Measurements from ENCODE around the gene MCUB.

DNA sequence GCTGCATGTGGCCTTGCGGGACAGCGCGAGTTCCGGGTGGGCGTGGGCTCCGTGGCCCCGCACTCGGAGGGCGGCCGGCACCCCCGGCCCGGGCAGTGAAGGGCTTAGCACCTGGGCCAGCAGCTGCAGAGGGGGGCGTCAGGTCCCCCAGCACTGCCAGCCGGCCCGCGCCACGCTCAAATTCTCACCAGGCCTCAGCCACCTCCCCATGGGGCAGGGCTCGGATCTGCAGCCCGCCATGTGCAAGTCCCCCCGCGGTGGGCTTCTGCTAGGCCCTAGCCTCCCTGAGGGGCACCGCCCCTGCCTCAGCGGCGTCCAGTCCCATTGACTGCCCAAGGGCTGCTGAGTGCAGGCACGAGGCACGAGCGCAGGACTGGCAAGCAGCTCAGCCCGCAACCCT lies 2.6 kb upstream of the MCUB start:
- TF ChIP-seq, protein P1, sequence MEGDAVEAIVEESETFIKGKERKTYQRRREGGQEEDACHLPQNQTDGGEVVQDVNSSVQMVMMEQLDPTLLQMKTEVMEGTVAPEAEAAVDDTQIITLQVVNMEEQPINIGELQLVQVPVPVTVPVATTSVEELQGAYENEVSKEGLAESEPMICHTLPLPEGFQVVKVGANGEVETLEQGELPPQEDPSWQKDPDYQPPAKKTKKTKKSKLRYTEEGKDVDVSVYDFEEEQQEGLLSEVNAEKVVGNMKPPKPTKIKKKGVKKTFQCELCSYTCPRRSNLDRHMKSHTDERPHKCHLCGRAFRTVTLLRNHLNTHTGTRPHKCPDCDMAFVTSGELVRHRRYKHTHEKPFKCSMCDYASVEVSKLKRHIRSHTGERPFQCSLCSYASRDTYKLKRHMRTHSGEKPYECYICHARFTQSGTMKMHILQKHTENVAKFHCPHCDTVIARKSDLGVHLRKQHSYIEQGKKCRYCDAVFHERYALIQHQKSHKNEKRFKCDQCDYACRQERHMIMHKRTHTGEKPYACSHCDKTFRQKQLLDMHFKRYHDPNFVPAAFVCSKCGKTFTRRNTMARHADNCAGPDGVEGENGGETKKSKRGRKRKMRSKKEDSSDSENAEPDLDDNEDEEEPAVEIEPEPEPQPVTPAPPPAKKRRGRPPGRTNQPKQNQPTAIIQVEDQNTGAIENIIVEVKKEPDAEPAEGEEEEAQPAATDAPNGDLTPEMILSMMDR (IDR thresholded peaks at IDR 0.05), result no peak
- TF ChIP-seq POLR2AphosphoS5 (IDR thresholded peaks at IDR 0.05; ENCODE audit: low read depth, low read length), result no peak
